Measurements from ENCODE around the gene DBI. TPM values are rescaled to one million over a fixed set of nuclear protein-coding genes. Genes with fewer than 3 reads are reported as not detected.
"Not testable (repeated sequence)": the region's sequence is repeated elsewhere in the genome, so short reads cannot be mapped to it uniquely, and the experiment has no call there.

Gene DBI
- polyA plus RNA-seq, 5 donors: 111 to 212 (median 138) TPM

DNA sequence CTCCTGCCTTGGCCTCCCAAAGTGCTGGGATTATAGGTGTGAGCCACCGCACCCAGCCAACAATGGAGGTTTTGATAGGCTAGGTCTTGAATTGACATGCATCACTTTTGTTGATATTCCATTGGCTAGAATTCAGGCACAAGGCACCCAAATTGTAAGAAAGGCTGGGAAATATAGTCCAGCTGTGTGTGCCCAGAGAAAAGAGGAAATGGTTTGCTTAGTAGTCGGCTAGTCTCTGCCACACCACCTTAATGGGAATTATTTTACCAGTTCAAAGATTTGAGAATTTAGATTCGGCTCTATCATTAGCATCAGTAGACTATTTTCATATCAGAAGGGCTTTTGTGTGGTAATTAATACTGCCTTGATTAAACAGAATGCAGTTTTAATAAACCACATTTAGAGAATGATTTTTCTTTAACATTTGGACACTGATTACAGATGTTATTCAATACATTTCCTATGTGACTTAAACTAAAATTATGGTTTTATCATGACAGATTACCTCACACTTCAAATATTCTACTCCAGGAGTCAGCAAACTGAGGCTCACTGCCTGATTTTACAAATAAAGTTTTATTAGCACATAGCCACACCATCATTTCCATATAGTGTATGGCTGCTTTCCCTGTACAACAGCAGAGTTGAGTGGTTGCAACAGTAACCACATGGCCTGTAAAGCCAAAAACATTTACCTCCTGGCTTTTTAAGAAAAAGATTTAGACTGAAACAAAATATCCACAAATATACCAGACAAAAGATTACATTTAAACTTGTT, 27.4 kb downstream of the DBI start:
- no peak for DNase-seq

DNA sequence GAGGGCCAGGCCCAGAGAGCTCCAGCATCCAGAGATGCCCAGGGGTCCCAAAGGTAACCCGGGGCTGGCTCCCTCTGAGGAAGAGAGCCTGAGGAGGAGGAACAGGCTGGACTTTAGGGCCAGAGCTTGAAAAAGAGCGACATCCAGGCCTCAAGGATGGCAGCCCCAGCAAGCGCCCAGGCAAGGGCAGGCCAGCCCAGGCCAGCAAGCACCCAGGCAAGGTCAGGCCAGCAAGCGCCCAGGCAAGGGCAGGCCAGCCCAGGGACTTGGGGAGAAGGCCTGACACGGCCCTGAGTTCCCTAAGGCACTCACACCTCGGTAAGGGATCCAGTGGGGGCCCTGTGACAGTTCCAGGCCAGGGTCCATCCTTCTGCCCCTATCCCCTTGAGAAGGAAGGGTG, 30.4 kb downstream of the DBI start:
- DNase-seq: no peak

DNA sequence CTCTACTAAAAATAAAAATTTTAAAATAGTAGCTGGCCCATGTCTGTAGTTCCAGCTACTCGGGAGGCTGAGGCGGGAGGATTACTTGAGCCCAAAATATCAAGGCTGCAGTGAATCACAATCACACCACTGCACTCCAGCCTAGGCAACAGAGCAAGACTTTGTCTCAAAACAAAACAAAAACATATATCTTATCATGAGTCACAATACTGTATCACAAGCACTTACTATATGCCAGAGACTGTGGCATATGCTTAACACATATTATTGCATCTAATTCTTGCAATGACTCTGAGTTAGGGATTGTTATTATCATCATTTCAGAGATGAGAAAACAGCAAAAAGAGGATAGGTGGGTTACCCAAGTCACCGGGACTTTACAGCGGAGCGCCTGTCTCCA, 35.3 kb downstream of the DBI start:
- DNase-seq: no peak

DNA sequence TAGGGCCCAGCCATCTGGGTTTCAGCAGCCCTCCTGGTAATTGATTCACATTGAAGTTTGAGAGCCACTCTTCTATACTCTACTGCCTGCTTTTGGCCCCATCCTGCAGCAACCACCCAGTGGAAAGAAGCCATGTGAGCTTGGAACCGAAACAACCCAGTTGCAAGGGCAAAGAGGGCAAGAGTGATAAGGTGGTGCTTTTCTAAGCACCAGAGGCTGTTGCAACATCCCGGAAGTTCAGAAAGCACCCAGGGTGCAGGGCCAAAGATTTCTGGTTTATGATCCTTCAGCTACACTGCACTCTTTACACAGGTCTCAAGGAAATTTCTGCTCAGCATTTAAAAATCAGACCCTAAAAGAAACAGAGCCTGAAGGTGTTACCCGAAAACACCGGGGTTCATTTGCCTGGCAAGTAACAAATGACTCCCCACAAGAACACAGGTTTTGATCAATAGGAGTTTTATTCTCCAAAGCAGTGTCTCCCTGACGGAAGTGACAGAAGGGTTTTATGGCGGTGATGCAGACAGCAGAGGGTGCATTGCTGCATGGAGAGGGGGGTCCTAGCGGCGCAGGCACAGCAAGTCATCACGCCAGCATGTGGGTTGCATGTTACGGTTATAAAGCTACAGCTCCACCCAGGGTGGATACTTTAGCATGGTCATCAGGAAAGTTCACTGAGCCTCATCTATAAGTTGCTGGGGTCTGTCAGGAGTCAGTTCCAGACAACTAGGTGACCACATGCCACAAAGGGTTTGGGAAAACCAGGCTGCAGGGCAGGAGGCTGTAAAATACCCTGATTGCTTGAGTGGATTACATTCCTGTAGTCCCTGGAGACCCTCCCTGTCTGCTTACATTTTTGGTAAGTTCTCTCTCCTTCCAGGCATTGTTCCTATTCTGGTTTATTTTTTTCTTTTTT, 36.1 kb downstream of the DBI start:
- DNase-seq: no peak

DNA sequence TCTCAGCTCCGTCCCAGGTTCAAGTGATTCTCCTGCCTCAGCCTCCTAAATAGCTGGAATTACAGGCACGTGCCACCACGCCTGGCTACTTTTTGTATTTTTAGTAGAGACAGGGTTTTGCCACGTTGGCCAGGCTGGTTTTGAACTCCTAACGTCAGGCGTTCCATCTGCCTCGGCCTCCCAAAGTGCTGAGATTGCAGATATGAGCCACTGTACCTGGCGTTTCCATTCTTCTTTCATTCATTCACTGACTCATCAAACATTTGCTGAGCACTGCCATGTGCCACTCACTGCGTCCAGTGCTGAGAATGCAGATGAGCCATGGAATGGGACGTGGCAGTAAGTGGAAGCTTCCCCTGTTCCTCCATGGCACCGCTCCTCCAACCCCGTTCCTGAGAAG, 36.8 kb downstream of the DBI start:
- not testable (repeated sequence) for DNase-seq

DNA sequence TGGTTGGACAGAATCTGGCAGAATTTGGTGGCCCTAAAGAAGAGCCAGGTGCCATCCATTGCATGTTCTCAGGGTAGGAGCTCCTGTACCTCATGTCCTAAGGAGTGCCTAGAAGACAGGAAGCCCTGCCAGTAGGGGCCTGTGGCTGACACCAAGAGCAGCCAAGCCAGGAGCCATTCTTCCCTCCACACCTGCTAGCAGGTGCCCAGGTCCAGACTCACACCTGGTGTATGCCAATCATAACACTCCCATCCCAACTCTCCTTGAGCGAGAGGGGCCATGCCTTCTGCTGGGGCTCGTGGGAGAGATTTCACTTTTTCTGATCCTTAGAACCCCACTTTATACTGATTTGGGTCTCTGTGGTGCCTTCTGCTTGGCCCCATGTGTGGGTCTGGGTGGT, 38.4 kb downstream of the DBI start:
- no peak for DNase-seq

DNA sequence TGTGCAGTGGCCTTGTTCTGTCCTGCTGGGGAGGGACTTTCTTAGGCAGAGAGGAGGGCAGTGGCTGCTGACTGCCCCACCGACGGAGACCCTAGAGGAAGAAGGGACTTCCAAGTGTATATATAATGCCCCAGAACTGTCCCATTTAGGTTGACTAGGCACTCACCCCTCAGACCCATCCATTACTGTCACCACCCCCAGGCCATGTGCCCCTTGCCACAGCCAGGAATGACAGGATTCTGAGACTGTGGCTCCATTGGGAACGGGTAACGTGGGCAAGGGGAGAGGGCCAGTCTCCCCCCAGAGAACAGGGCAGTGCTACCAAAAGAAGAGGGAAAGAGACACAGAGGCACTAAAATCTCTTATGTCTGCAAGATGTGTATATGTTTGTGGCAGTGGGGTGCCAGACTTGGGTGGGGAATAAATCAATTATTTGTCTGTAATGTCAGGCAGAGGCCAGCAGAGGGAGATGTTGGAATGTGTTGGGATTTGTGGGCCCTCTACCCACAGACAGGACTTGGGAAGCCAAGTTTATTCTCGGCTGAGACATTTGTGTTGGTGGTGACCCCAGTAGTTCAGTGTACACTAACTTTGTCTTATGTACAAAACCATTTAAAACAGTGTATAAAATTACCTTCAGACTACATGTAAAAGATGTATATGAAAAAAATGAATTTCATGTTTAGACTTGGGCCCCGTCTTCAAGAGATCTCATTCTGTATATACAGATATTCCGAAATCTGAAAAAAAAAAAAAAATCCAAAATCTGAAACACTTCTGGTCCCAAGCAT, 40.8 kb downstream of the DBI start:
- DNase-seq: peak in 1 of 2 donors; percentile 64

DNA sequence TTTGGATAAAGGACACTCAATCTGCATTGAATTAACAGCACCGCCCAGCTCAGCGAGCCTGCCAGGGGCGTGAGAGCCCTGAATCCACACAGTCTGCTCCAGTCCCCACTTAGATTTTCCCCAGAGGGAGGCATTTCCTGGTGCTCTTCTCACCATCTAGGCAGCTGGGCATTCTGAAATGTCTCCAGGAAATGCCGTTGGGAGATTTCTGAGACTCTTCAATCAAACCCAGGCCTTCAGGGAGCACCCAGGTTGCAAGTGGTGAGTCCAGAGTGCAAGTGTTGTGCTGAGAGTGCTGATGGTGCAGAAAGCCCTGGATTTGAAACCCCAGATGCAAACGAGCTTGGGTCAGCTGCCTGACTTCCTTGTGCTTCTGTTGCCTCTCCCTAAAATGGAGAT, 41.4 kb downstream of the DBI start:
- DNase-seq: no peak

DNA sequence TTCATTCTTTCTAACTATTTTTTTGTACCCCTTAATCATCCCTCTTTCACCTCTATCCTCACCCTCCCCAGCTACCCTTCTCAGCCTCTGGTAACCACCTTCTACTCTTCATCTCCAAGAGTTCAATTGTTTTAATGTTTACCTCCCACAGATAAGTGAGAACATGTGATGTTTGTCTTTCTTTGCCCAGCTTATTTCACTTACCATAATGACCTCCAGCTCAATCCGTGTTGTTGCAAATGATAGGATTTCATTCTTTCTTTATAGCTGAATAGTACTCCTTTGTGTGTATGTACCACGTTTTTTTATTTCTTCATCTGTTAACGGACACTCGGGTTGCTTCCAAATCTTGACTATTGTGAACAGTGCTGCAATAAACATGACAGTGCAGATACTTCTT, 42.7 kb downstream of the DBI start:
- no peak for DNase-seq

DNA sequence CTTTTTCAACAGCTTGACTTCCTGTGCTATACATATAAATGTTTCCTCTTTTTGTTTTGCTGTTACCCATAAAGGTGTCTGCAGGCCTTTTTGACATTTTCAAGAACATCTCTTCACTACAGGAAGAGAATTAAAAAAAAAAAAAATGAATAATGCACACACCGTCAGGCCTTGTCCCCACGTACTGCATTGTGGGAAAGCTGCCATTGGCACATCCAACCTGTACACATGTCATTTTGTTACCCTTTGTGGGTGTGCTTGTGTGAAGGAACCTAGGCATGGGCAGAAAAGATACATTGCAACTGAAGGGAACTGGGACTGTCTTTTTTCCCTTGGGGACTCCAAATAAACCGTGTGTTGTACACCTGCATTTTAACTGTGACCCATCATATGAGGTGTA, 48.1 kb downstream of the DBI start:
- no peak for DNase-seq

DNA sequence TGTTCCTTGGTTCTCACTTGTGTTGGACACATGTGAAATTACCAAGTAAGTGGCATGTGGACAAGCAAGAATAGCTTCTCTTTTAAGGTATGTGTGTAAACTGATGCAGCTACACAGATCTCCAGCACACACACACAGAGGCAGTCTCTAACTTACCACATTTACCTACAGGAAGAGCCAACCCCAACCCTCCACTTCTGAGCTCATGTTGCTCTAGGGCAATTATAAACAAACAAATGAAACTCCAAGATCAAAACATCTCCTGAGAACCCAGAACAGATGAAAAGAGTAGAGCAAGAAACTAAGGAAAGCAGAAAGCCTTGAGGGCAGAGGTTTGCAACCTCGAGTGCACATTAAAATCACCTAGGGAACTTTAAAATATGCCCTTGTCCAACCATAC, 48.9 kb downstream of the DBI start:
- no peak for DNase-seq

DNA sequence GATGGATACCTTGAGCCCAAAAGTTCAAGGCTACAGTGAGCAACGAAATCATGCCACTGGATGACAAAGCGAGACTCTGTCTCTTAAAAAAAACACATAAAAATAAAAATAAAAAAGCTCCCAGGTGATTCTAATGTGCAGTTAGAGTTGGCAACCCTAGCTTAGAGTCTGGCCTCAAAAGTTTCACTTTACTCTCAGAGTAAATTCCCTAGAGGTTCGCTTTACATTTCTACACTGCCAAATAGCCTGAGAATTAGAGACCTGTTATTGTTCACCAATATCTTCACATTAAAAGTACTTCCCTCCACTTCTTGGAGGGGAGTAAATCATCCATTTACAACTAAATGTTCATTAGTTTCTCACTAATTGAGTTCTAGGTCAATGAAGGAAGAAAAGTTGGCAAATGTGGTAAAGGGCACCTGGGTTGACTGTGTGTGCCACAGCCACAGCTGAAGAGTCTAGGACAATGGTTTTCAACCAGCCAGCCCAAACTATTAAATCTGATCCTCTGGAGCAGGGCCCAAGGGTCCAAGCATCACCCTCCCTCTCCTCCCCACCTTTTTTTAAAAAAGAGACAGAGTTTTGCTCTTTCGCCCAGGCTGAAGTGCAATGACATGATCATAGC, 49.6 kb downstream of the DBI start:
- no peak for DNase-seq

DNA sequence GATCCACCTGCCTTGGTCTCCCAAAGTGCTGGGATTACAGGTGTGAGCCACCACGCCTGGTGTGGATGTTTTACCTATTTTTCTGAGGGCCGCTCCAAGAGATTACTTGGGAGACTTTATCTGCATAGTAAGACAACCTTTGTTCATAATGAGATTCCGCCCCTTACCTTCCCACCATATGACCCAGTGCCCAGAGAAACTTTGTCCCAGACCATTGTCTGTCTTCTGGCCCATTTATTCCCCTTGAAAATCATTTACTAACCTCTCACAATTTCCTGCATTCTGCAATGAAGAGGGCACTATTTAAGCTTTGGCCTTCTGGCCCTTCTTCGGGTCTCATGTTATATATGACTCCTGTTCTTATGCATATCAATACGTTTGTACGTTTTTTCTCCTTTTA, 51.1 kb downstream of the DBI start:
- no peak for DNase-seq

DNA sequence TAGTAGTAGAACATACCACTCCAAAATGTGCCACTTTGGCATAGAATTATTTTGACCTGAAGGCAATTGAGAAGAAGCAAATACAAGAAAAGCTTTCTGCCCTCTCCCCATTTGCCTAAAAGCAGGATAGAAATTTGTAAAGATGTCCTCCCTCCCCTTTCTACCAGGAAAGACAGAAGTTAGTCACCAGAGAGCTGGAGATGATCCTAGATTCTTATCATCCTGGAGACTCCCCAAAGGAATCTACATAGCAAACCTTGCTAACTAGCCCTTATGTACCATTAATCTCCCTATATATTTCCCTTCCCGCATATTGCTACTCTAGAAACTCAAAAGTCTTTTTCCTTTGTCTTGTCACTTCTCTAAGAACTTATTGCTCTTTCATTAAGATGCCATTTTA, 52.3 kb downstream of the DBI start:
- no peak for DNase-seq

DNA sequence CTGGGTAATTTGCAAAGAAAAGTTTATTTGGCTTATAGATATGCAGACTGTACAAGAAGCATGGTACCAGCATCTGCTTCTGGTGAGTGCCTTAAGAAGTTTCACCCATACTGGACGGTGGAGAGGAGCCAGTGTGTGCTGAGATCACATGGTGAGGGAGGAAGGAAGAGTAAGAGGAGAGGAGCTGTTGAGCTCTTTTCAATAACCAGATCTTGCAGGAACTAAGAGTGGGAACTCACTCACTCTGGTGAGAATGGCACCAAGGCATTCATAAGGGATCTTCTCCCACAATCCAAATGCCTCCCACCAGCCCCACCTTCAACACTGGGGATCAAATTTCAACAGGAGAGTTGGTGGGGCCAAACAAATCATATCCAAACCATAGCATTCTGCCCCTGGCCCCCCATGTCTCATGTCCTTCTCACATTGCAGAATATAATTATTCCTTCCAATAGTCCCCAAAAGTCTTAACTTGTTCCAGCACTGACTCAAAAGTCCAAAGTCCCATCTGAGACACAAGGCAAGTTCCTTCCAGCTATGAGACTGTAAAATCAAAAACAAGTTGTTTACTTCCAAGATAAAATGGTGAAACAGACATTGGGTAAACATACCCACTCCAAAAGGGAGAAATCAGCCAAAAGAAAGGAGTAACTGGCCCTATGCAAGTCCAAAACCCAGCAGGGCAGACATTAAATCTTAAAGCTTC, 53.2 kb downstream of the DBI start:
- DNase-seq: no peak

DNA sequence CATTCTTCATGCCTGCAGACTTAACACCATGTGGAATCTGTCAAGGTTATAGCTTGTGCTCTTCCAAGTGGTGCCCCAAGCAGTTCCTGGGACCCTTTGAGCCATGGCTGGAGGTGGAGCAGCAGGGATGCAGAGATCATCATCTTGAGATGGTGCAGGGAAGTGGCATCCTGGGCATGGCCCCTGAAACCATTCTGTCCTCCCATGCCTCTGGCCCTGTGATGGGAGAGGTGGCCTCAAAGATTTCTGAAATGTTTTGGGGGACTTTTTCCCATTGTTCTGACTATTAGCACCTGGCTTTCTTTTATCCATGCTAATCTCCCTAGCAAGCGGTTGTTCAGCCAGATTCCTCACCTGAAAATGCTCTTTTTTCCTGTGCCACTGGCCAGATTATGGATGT, 54.5 kb downstream of the DBI start:
- DNase-seq: no peak

DNA sequence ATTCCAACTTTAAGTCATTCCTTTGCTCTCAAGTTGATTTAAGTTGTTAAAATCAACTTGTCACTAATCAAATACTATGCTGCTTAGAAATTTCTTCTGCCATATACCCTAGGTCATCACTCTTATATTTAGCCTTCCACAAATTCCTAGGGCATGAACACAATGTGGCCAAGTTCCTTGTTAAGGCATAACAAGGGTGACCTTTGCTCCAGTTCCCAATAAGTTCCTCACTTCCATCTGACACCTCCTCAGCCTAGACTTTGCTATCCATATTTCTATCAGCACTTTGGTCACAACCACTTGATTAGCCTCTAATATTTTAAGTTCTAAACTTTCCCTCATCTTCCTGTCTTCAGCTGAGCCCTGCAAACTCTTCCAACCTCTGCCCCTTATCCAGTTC, 55.0 kb downstream of the DBI start:
- DNase-seq: no peak
